ENCODE measurements around the gene MYO3A.
A peak's percentile ranks its signal among the peaks of the same experiment; 100 is the strongest.

Gene MYO3A

GRCh38 chr10:26215396-26215934, 281.4 kb downstream of the MYO3A start:
- peaks cover 79% of the 10 kb centered on the region for H3K27me3 ChIP-seq (ENCODE audit: low read depth)
- in situ Hi-C loops (cut with MboI; ENCODE audit: low sequenced_read_pairs), result no loop called here
- H3K4me3 ChIP-seq, result no peak overlapping the region
- H3K4me1 ChIP-seq, result peaks cover 3% of the 10 kb centered on the region; the same call in 1 of the 2 replicates
- H3K9me3 ChIP-seq, result no peaks in the 10 kb centered on the region
- no peak for DNase-seq (ENCODE audit: low spot score in 2 of 2)
- H3K36me3 ChIP-seq (replicated peaks), result no peaks in the 10 kb centered on the region

DNA sequence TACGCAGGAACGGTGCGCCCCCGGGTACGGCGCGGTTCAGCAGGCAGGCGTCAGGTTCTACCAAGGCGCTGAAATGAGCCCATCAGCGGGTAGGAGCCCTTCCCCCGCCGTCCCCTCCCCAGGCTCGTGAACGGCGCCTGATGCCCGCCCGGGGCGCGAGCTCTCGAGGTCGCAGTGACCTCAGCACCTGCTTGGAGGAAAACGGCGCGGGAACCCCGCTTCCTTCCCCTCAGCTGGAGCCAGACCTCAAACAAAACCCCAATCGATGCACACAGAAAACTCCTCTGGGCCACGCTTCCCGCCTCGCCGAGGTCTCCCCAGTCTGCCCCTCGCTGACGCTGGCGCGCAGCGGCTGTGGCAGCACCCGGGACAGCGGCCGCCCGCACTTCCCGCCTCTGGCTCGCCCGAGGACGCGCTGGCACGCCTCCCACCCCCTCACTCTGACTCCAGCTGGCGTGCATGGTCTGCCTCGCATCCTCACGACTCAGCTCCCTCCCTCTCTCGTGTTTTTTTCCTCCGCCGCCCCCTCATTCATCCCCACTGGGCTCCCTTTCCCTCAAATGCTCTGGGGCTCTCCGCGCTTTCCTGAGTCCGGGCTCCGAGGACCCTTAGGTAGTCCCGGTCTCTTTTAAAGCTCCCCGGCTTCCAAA, 282.0 kb downstream of the MYO3A start:
- Histone ChIP-seq H3K4me1 (peaks cover 3% of the 10 kb centered on the region; the same call in 1 of the 2 replicates), H3K4me3 (no peak overlapping the region), H3K36me3 (replicated peaks) (no peaks in the 10 kb centered on the region), H3K9me3 (no peaks in the 10 kb centered on the region), H3K27me3 (ENCODE audit: low read depth) (peaks cover 83% of the 10 kb centered on the region)
- in situ Hi-C loops (cut with MboI; ENCODE audit: low sequenced_read_pairs), result no loop called here
- DNase-seq (ENCODE audit: low spot score in 2 of 2), result peak in 1 of 2 experiments; percentile 8

- Histone ChIP-seq H3K4me1 (peaks cover 3% of the 10 kb centered on the region; the same call in 1 of the 2 replicates), H3K4me3 (no peak within 1 kb of the TSS), H3K9me3 (no peaks in the 10 kb centered on the region), H3K27me3 (ENCODE audit: low read depth) (peaks cover 84% of the 10 kb centered on the region), H3K36me3 (replicated peaks) (no peaks in the 10 kb centered on the region)
- no peak for DNase-seq (ENCODE audit: low spot score in 2 of 2)
- in situ Hi-C loops (cut with MboI; ENCODE audit: low sequenced_read_pairs), result no loop called here
Observed at GRCh38 chr10:26216585-26217395, 282.8 kb downstream of the MYO3A start, which contains the start of gene GAD2. GAD2 (plus strand) TSS chr10:26216774; CDS start chr10:26216810, 36 bp downstream.

DNA sequence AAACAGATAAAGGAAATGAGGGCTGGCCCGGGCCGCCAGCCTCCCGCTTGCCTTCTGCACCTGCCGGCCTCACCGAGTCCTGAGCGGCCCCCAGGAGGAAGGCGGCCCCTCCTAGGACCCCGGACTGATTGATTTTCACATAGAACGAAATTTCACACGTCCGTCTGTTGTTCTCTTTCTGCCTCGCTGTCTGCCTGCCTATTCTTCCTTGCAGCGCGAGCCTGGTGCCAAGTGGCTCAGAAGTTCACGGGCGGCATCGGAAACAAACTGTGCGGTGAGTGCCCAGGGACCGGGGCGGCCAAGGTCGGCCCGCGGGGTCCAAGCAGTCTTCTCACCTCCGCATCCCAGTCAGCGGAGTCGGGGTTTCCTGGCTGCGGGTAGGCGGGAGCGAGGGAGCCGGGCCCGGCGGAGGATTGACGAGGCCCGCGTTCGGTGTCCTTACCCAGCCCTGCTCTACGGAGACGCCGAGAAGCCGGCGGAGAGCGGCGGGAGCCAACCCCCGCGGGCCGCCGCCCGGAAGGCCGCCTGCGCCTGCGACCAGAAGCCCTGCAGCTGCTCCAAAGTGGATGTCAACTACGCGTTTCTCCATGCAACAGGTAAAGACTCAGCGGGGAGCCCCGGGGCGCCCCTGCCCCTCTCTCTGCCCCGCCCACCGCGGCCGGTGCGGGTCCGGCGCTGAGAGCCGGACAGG, 283.5 kb downstream of the MYO3A start:
- H3K4me3 ChIP-seq, result no peak overlapping the region
- peaks cover 76% of the 10 kb centered on the region for H3K27me3 ChIP-seq (ENCODE audit: low read depth)
- peaks cover 3% of the 10 kb centered on the region; the same call in 1 of the 2 replicates for H3K4me1 ChIP-seq
- H3K9me3 ChIP-seq, result no peaks in the 10 kb centered on the region
- H3K36me3 ChIP-seq (replicated peaks), result no peaks in the 10 kb centered on the region
- DNase-seq (ENCODE audit: low spot score in 2 of 2), result no peak
- in situ Hi-C loops (cut with MboI; ENCODE audit: low sequenced_read_pairs), result no loop called here

GRCh38 chr10:26219676-26220075, 285.6 kb downstream of the MYO3A start:
- no peaks in the 10 kb centered on the region for H3K4me1 ChIP-seq
- no peak overlapping the region for H3K4me3 ChIP-seq
- H3K9me3 ChIP-seq, result no peaks in the 10 kb centered on the region
- H3K36me3 ChIP-seq (replicated peaks), result no peaks in the 10 kb centered on the region
- DNase-seq (ENCODE audit: low spot score in 2 of 2), result no peak
- in situ Hi-C loops (cut with MboI; ENCODE audit: low sequenced_read_pairs), result no loop called here
- H3K27me3 ChIP-seq (ENCODE audit: low read depth), result peaks cover 64% of the 10 kb centered on the region

DNA sequence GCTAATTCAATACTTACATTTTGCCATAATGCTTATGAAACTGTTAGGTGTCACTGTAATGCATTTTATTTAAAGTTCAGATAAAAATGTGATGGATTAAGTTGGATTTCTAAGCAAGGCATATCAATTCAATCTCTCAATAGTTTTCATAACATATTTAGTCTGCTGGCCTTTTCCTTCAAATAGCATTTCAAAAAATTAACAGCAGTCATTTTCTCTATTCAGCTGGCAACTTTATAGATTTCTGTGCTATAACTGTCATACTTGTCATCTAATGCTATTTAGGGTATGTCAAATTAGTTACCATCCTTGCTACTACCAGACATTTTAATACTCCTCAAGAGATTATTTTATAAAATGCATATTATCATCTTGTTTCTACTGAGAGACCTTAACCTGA, 286.9 kb downstream of the MYO3A start:
- Histone ChIP-seq H3K9me3 (no peaks in the 10 kb centered on the region), H3K36me3 (replicated peaks) (no peaks in the 10 kb centered on the region), H3K4me1 (no peaks in the 10 kb centered on the region), H3K4me3 (no peak overlapping the region), H3K27me3 (ENCODE audit: low read depth) (peaks cover 55% of the 10 kb centered on the region)
- in situ Hi-C loops (cut with MboI; ENCODE audit: low sequenced_read_pairs), result no loop called here
- DNase-seq (ENCODE audit: low spot score in 2 of 2), result no peak

- no peaks in the 10 kb centered on the region for H3K9me3 ChIP-seq
- H3K4me1 ChIP-seq, result no peaks in the 10 kb centered on the region
- in situ Hi-C loops (cut with MboI; ENCODE audit: low sequenced_read_pairs), result no loop called here
- no peak overlapping the region for H3K4me3 ChIP-seq
- peaks cover 48% of the 10 kb centered on the region for H3K27me3 ChIP-seq (ENCODE audit: low read depth)
- H3K36me3 ChIP-seq (replicated peaks), result no peaks in the 10 kb centered on the region
- no peak for DNase-seq (ENCODE audit: low spot score in 2 of 2)
Observed at GRCh38 chr10:26221541-26221940, 287.5 kb downstream of the MYO3A start.

DNA sequence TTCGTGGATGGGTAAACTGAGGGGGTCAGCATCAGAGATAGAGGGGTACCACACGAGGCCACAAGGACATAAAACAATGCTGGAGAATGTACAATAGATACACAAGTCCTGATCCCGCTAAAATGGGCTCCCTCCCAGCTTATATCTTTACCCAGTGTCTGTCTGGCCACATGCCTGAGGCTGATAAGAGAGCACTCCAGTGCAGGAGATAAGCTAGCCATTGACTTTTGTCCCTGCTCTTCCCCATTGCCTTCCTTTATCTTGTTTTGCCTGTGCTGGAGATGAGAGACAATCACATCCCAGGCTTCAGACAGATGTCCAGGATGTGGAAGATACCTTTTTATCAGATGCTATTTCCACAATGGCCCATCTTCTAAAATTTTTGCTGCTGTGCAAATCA, 288.5 kb downstream of the MYO3A start:
- Histone ChIP-seq H3K9me3 (no peaks in the 10 kb centered on the region), H3K4me1 (no peaks in the 10 kb centered on the region), H3K27me3 (ENCODE audit: low read depth) (peaks cover 38% of the 10 kb centered on the region), H3K4me3 (no peak overlapping the region), H3K36me3 (replicated peaks) (no peaks in the 10 kb centered on the region)
- no peak for DNase-seq (ENCODE audit: low spot score in 2 of 2)
- in situ Hi-C loops (cut with MboI; ENCODE audit: low sequenced_read_pairs), result no loop called here

GRCh38 chr10:26225322-26225721, 291.3 kb downstream of the MYO3A start:
- Histone ChIP-seq H3K36me3 (replicated peaks) (no peaks in the 10 kb centered on the region), H3K4me3 (no peak overlapping the region), H3K4me1 (no peaks in the 10 kb centered on the region), H3K27me3 (ENCODE audit: low read depth) (peaks cover 12% of the 10 kb centered on the region), H3K9me3 (no peaks in the 10 kb centered on the region)
- in situ Hi-C loops (cut with MboI; ENCODE audit: low sequenced_read_pairs), result no loop called here
- DNase-seq (ENCODE audit: low spot score in 2 of 2), result no peak

- in situ Hi-C loops (cut with MboI; ENCODE audit: low sequenced_read_pairs), result no loop called here
- H3K4me3 ChIP-seq, result no peak overlapping the region
- no peaks in the 10 kb centered on the region for H3K4me1 ChIP-seq
- H3K27me3 ChIP-seq (ENCODE audit: low read depth), result 0 out of 2 replicates have a peak, but pooled peaks cover 3% of the 10 kb centered on the region
- DNase-seq (ENCODE audit: low spot score in 2 of 2), result no peak
- no peaks in the 10 kb centered on the region for H3K9me3 ChIP-seq
- H3K36me3 ChIP-seq (replicated peaks), result no peaks in the 10 kb centered on the region
Observed at GRCh38 chr10:26227786-26228185, 293.8 kb downstream of the MYO3A start.

GRCh38 chr10:26232174-26232573, 298.1 kb downstream of the MYO3A start:
- in situ Hi-C loops (cut with MboI; ENCODE audit: low sequenced_read_pairs), result no loop called here
- Histone ChIP-seq H3K9me3 (no peaks in the 10 kb centered on the region), H3K27me3 (ENCODE audit: low read depth) (no peaks in the 10 kb centered on the region), H3K4me3 (no peak overlapping the region), H3K4me1 (no peaks in the 10 kb centered on the region), H3K36me3 (replicated peaks) (no peaks in the 10 kb centered on the region)
- no peak for DNase-seq (ENCODE audit: low spot score in 2 of 2)

DNA sequence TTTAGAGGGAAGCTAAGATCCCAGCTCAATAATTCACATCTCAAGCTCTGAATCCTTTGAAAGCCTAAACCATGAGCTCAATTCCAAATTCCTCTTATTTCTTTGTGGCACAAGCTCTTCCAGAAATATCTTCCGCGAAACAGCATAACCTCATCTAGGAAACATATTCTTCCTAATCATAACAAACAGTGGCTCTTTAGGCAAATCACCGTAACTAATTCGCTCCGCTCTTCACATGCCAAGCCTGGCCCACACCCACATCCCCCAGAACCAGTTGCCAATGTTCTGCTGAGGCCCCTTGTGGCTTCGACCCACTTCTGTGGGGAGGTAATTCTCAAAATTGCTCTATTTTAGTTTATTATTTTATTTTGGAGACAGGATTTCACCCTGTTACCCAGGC, 301.7 kb downstream of the MYO3A start:
- Histone ChIP-seq H3K4me1 (no peaks in the 10 kb centered on the region), H3K27me3 (ENCODE audit: low read depth) (no peaks in the 10 kb centered on the region), H3K4me3 (no peak overlapping the region), H3K36me3 (replicated peaks) (no peaks in the 10 kb centered on the region), H3K9me3 (no peaks in the 10 kb centered on the region)
- in situ Hi-C loops (cut with MboI; ENCODE audit: low sequenced_read_pairs), result no loop called here
- no peak for DNase-seq (ENCODE audit: low spot score in 2 of 2)

DNA sequence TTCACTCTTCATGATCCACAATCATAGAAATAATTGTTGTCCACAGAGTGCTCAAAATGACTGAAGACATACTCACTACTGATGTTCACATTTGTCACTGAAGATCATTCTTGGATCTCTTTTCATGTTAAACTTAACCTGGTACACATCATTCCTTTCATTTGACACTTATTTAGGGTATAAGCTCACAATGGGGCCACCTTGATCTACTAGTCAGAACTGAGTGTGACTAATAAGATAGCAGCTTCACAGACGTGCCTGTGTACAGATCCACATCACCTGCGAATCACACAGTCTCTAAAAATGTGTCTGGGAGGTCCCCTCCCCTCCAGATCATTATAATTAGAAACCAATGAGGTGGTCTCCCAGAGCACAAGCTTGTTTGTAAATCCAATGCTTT, 304.3 kb downstream of the MYO3A start:
- H3K9me3 ChIP-seq, result no peaks in the 10 kb centered on the region
- DNase-seq (ENCODE audit: low spot score in 2 of 2), result no peak
- no peaks in the 10 kb centered on the region for H3K36me3 ChIP-seq (replicated peaks)
- no peak overlapping the region for H3K4me3 ChIP-seq
- no peaks in the 10 kb centered on the region for H3K4me1 ChIP-seq
- no peaks in the 10 kb centered on the region for H3K27me3 ChIP-seq (ENCODE audit: low read depth)
- in situ Hi-C loops (cut with MboI; ENCODE audit: low sequenced_read_pairs), result no loop called here
